Measurements from ENCODE around the gene PJA1.

GRCh38 chrX:69197690-69198089 lies 32.4 kb upstream of the PJA1 start:
- no peak for TF ChIP-seq POLR2A (IDR thresholded peaks at IDR 0.05; ENCODE audit: low read length)
- no peak for TF ChIP-seq GATA1 (IDR thresholded peaks at IDR 0.05; ENCODE audit: low read depth, low read length)
